GM10266 (cell line): ENCODE data around the gene CCDC88C.
"Not testable (repeated sequence)": the region's sequence is repeated elsewhere in the genome, so short reads cannot be mapped to it uniquely, and the experiment has no call there.

Experiments used
- DNase-seq: peaks from one replicate; pipeline ENCODE4 v3.0.0; 2012; ENCODE audit errors: extremely low spot score
- TF ChIP-seq, protein P1 (sequence below): IDR thresholded peaks from 2 replicates; pipeline ENCODE4 v1.5.1; 2012; ENCODE audit warnings: mild to moderate bottlenecking, low read depth; ENCODE audit not compliant: control insufficient read depth, insufficient read depth; ENCODE audit errors: missing control alignments

The CCDC88C gene

DNA sequence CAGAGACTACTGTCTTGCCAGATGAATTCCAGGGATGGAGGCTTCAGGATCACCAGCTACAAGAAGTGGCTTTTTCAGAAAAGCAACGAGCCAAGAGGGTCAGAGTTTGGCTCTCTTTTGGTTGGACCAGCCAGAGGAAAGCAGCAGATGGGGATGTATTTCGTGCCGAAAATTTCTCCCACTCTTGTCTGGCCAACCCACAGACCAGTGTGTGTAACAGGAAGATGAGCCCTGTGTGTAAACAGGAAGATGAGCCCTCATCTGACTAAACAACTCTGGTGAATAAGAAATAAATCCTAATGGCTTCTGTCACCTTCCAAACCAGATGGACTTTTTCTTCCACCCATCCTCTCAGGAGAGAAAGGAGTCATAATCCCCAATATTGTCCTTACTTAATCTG is 186.2 kb downstream of the CCDC88C start:
- no peak for DNase-seq
- TF ChIP-seq, protein P1, sequence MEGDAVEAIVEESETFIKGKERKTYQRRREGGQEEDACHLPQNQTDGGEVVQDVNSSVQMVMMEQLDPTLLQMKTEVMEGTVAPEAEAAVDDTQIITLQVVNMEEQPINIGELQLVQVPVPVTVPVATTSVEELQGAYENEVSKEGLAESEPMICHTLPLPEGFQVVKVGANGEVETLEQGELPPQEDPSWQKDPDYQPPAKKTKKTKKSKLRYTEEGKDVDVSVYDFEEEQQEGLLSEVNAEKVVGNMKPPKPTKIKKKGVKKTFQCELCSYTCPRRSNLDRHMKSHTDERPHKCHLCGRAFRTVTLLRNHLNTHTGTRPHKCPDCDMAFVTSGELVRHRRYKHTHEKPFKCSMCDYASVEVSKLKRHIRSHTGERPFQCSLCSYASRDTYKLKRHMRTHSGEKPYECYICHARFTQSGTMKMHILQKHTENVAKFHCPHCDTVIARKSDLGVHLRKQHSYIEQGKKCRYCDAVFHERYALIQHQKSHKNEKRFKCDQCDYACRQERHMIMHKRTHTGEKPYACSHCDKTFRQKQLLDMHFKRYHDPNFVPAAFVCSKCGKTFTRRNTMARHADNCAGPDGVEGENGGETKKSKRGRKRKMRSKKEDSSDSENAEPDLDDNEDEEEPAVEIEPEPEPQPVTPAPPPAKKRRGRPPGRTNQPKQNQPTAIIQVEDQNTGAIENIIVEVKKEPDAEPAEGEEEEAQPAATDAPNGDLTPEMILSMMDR: no peak

DNA sequence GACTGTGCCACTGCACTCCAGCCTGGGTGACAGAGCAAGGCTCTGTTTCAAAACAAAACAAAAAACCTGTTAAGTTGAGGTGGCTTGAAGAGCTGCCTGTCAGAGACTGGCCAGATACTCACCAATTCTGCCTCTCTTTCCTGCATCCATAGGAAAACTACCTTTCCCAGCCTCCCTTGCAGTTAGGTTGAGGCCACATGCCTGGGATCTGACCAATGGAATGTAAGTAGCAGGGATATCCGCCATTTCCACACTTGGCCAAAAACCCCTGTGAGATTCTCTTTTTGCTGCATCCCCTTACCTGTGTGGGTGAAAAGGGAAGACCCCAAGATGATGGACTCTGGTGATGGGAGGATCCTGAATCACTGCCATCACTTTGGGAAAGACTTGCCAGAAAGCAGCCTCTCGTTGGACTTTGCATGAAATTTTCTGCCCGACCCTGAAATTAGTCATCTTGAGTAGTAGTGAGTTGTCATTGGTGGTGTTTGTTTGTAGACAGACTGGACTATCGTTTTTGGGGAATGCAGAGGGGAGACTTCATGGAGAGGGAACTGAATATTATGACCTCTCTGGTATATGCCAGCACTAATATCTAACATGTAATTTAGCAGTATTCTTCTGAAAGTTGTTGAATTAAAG is 187.1 kb downstream of the CCDC88C start:
- no peak for DNase-seq
- TF ChIP-seq, protein P1: no peak

DNA sequence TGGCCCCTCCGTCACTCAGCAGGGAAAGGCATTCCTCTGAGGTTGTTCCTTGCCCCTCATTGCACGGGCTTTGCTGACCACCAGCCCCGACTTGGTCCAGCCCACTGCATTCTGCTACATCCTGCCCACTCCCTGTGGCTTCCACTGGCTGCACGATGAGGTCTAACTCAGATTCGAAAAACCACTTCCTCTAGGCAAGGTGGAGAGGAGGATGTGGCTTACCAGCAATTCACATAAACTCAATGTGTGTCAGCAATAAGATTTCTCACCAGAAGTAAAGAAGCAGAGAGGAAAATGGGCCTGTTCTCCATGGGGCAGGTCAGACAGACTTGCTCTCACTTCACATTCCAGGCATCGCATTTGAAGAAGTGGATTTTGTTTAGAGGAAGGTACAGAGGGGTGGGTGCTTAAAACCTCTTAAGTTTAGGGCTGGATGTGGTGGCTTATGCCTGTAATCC is 187.8 kb downstream of the CCDC88C start:
- peak; percentile 84 for DNase-seq

DNA sequence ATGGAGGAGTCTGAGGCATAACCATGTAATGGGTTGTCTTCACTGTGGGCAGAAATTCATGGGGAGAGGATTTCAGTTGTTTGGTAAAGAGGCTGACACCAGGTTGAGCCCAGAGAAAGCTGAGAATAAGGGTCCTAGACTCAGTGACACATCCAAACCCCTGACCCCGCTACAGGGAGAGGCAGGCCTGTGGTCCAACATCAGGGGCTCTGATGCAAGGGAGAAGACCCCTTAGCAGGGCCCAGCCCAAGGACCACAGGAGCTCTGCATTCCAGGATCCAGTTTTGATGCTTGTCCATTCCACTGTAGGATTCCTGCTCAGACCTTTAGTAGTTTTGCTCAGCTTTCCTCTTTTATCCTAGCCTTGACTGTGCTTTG is 188.6 kb downstream of the CCDC88C start:
- TF ChIP-seq, protein P1: no peak
- no peak for DNase-seq

More for the DNA sequence above, 187.8 kb downstream of the CCDC88C start:
- TF ChIP-seq, protein P1: no peak

DNA sequence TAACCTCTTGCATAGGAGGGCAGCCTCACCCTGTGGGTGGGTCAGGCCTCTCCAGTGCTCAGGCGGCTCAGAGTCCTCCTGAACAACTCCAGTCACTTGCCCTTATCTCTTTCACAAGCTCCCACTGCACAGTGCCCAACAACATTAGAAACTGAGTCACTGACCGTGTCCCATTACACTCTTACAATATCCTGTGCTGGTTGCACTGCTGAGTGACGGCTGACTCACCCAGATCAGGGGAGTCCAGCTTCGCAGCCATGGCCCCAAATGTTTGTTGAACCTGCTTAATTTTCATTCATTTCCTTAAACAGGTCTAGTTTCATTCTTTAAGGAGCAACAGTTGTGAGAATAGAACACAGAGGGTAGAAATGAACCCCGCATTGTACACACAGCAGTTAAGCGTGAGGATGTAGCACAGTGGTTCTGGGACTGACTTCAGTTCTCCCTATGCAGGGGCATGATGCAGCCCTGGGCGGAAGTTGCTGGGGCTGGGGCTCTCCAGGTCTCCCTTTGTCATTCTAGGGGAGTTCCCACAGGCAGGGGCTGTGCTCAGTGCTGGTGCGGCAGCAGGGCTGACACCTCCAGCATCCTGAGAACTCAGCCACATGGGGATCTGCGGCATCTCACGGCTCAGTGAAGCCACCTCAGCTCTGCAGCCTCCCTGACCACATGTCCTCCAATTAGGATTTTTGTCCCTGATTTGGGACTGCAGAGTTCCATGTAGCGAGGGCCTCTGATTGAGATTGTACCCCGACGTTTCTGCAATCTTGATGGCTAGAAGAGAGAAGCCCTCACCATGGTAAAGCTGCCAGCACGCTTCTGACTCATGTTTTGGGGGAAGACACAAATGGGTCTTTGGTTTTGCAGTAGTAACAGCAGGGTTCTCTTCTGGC is 189.3 kb downstream of the CCDC88C start:
- TF ChIP-seq, protein P1: no peak
- DNase-seq: peak; percentile 89

DNA sequence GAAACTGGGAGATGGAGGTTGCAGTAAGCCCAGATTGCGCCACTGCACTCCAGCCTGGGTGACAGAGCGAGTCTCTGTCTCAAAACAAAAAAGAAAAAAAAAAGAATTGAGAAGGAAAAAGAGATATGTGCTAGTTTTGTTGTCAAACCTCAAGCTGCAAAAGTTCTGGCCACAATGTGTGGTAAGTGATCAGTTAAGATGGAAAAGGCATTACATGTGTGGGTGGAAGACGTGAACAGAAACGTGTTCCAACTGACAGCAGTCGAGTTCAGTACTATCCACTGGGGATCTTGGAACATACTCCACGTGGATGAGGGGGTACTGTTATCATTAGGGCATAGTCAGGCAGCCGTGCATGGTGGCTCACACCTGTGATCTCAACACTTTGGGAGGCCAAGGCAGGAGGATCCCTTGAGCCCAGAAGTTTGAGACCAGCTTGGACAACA is 190.4 kb downstream of the CCDC88C start:
- TF ChIP-seq, protein P1: no peak
- DNase-seq: no peak

DNA sequence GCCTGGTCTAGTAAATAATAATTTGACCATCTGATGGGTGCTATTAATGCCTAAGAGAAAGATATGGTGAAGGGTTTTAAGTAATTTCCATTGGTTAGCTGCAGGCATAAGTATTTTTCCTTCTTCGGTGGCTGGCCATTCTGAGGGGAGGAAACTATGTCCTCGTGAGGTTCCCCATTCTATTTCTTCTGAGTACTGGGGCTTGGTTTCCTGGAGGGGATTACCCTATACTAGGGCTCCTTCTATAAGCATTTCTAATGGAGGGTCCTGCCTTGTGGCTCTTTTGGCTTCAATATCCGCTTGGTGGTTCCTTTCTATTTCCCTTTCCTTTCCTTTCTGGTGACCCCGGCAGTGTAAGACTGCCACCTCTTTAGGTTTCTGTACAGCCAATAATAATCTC is 191.3 kb downstream of the CCDC88C start:
- not testable (repeated sequence) for DNase-seq
